Thyroid gland (tissue), 4 donors: Measurements from ENCODE around the gene APOO.

Experiments used
- CTCF ChIP-seq, 6 experiments: fragments of 200-600 bp in 3 of 6; fragments of 450-650 bp in 3 of 6; sonication (generic) in 3 of 6; IDR thresholded peaks; one replicate each; pipeline ENCODE4 v1.5.1; 2016 to 2019; ENCODE audit warnings: antibody characterized with exemption in 6 of 6, mild to moderate bottlenecking in 2 of 6, inconsistent platforms in 1 of 6, moderate library complexity in 1 of 6
- POLR2A ChIP-seq, 2 donors: fragments of 450-650 bp; IDR thresholded peaks; one replicate each; pipeline ENCODE4 v1.6.1; 2017; ENCODE audit warnings: antibody characterized with exemption in 2 of 2, mild to moderate bottlenecking in 2 of 2, moderate library complexity in 1 of 2

GRCh38 chrX:23854945-23855344 is 52.8 kb downstream of the APOO start:
- TF ChIP-seq POLR2A (IDR thresholded peaks at IDR 0.05) (no peak), CTCF (IDR thresholded peaks at IDR 0.05) (no peak)
